Adrenal gland (tissue), 5 donors: Measurements from ENCODE around the gene PTPRN2.

Experiments
- CTCF ChIP-seq, 6 experiments: fragments of 450-650 bp in 4 of 6; fragments of 200-600 bp in 2 of 6; sonication (generic) in 1 of 6; IDR thresholded peaks; 1 replicate in 5 of 6; 2 replicates in 1 of 6; pipeline versions ENCODE4 v1.5.1 to v1.8.0; 2016 to 2021; ENCODE audit warnings: antibody characterized with exemption in 6 of 6, mild to moderate bottlenecking in 2 of 6, moderate library complexity in 1 of 6
- POLR2A ChIP-seq, 2 donors: fragments of 450-650 bp; IDR thresholded peaks; one replicate each; pipeline ENCODE4 v1.6.1; 2017; ENCODE audit warnings: antibody characterized with exemption in 2 of 2, mild to moderate bottlenecking in 2 of 2, moderate library complexity in 1 of 2
- donor health status: DM: no; HTN: no; CAD: no.

DNA sequence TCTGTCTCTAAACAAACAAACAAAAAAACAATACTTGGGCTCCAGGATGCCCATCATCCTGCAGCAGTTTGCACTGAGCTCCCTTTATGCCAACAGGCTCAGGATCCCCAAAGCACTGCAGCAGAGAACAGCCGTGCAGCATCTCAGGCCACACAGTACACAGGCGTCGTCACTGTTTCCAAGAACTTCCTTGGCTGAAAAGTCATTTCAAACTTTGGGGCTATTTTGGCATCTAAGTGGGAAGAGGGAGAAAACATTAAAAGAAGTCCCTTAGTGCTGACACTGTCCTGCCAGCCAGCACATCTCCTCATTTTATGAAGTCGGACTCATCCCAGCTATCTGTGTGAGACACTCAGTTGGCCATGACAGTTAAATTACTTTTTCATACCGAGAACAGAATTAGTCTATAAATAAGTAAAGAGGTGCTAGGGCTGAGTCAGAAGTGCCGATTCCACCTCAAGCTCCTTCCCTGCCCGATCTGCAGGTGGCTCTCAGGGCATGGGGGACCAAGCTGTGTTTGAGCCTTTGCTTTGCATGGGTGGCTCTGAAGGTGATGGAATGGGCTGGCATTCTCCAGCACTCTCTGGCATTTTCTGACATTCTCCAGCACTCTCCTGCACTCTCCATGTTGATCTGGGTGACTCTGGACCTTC is 68.5 kb downstream of the PTPRN2 start:
- TF ChIP-seq CTCF (IDR thresholded peaks at IDR 0.05) (no peak), POLR2A (IDR thresholded peaks at IDR 0.05) (no peak)
